HepG2 (cell line): Measurements from ENCODE around the gene LMTK2. TPM values are rescaled to one million over a fixed set of nuclear protein-coding genes. Genes with fewer than 3 reads are reported as not detected.

Source experiments
- ATAC-seq: fragments of 200-7000 bp; cut with Tn5 transposase; 3 replicates; pipeline ENCODE4 v1.9.1; 2020; ENCODE audit warnings: mild to moderate bottlenecking, moderate library complexity
- BruUV-seq: library from RNA; stranded (reverse); fragments of 400-500 nt; replicated peaks from 2 replicates; lab custom pipeline; 2021; lab: Mats Ljungman, UMichigan
- CTCF ChIA-PET: fragments of 300-600 bp; formaldehyde crosslinking; extraction: SDS; loops from one replicate; lab custom pipeline; 2021; ENCODE audit warnings: low total read pairs, inconsistent platforms, low intra/inter-chr PET ratio; lab: Yijun Ruan, JAX
- POLR2A ChIA-PET: fragments of 350-600 bp; sonication (Branson Sonifier 250); formaldehyde crosslinking; loops from one replicate; lab custom pipeline; 2020; ENCODE audit warnings: antibody characterized with exemption, inconsistent platforms; lab: Yijun Ruan, JAX
- DNase-seq: peaks from one replicate; pipeline ENCODE4 v3.0.0-alpha.2; 2015; ENCODE audit warnings: low spot score
- FAIRE-seq: peaks from 3 replicates; lab custom pipeline; 2011; peaks lifted over from hg19 to GRCh38; lab: Jason Lieb, UNC
- H2AFZ ChIP-seq: one replicate; pipeline ENCODE4 v1.6.1; 2011; ENCODE audit warnings: low read length, inconsistent platforms
- H3K27ac ChIP-seq: fragments of 300-600 bp; 3 replicates; pipeline ENCODE4 v1.8.0; 2011; ENCODE audit warnings: mixed run types, mild to moderate bottlenecking, mixed read lengths, low read length, inconsistent platforms; ENCODE audit not compliant: insufficient read depth; ENCODE audit errors: extremely low read length
- H3K27me3 ChIP-seq, 2 experiments: fragments of 200-600 bp in 1 of 2; 2 replicates in 1 of 2; 3 replicates in 1 of 2; pipeline versions ENCODE4 v1.6.0 to v1.8.0; 2011; ENCODE audit warnings: low read length in 2 of 2, mild to moderate bottlenecking in 2 of 2, moderate library complexity in 2 of 2, inconsistent platforms in 1 of 2; ENCODE audit not compliant: insufficient read depth in 2 of 2, control insufficient read depth in 1 of 2
- H3K36me3 ChIP-seq, 2 experiments: fragments of 200-600 bp in 1 of 2; replicated peaks in 1 of 2; 2 replicates in 1 of 2; 3 replicates in 1 of 2; pipeline versions ENCODE4 v1.5.1 to v1.8.0; 2011; ENCODE audit warnings: low read length in 2 of 2, inconsistent platforms in 1 of 2; ENCODE audit not compliant: insufficient read depth in 2 of 2, control insufficient read depth in 1 of 2
- H3K4me1 ChIP-seq: 2 replicates; pipeline ENCODE4 v1.5.1; 2012; ENCODE audit warnings: low read length, inconsistent platforms; ENCODE audit not compliant: insufficient read depth
- H3K4me2 ChIP-seq: 2 replicates; pipeline ENCODE4 v1.6.0; 2011; ENCODE audit warnings: low read depth, low read length, inconsistent platforms
- H3K4me3 ChIP-seq, 3 experiments: fragments of 200-600 bp in 1 of 3; sonication (generic), shearing (Covaris generic) in 1 of 3; replicated peaks in 1 of 3; 2 replicates each; pipeline ENCODE4 v1.5.1; 2011 to 2016; ENCODE audit warnings: low read length in 3 of 3, inconsistent platforms in 2 of 3, low read depth in 2 of 3, mild to moderate bottlenecking in 2 of 3, control low read depth in 1 of 3, mixed read lengths in 1 of 3; ENCODE audit not compliant: insufficient read depth in 1 of 3
- H3K79me2 ChIP-seq: one replicate; pipeline ENCODE4 v1.6.1; 2011; ENCODE audit warnings: low read length, inconsistent platforms; ENCODE audit not compliant: insufficient read depth
- H3K9ac ChIP-seq: 2 replicates; pipeline ENCODE4 v1.6.0; 2011; ENCODE audit warnings: mild to moderate bottlenecking, low read depth, low read length, inconsistent platforms; ENCODE audit not compliant: insufficient read depth
- H3K9me3 ChIP-seq: 2 replicates; pipeline ENCODE4 v1.5.1; 2012; ENCODE audit warnings: mild to moderate bottlenecking, low read length
- H4K20me1 ChIP-seq: 2 replicates; pipeline ENCODE4 v1.6.0; 2011; ENCODE audit warnings: inconsistent platforms, mild to moderate bottlenecking, low read length, moderate library complexity; ENCODE audit not compliant: insufficient read depth
- GATAD1 ChIP-seq: IDR thresholded peaks from 2 replicates; pipeline ENCODE4 v1.6.1; 2016; ENCODE audit warnings: missing genetic modification reagents, missing compliant biosample characterization
- HOXA5 ChIP-seq: sonication (generic); formaldehyde crosslinking; IDR thresholded peaks from 2 replicates; pipeline ENCODE4 v1.4.0; 2020; ENCODE audit warnings: missing genetic modification reagents
- MAFF ChIP-seq: IDR thresholded peaks from 2 replicates; pipeline ENCODE4 v1.6.1; 2011; ENCODE audit warnings: low read depth, low read length, improper control_type of control experiment
- MAFK ChIP-seq, 2 experiments: IDR thresholded peaks in 1 of 2; conservative IDR thresholded peaks in 1 of 2; 2 replicates each; pipeline ENCODE4 v1.6.1; 2011; ENCODE audit warnings: improper control_type of control experiment in 2 of 2, low read length in 2 of 2
- PATZ1 ChIP-seq: sonication (generic); formaldehyde crosslinking; IDR thresholded peaks from 2 replicates; pipeline ENCODE4 v1.4.0; 2020; ENCODE audit warnings: missing genetic modification reagents
- PHF5A ChIP-seq: IDR thresholded peaks from one replicate; pipeline ENCODE4 v1.6.1; 2018; ENCODE audit warnings: low read depth, missing genetic modification reagents; ENCODE audit not compliant: unreplicated experiment
- ZEB1 ChIP-seq: IDR thresholded peaks from 2 replicates; pipeline ENCODE4 v1.6.1; 2012; ENCODE audit warnings: mild to moderate bottlenecking, low read depth, inconsistent platforms; ENCODE audit not compliant: insufficient replicate concordance
- ZFY ChIP-seq: sonication (generic); formaldehyde crosslinking; IDR thresholded peaks from 2 replicates; pipeline ENCODE4 v1.4.0; 2020; ENCODE audit warnings: missing genetic modification reagents
- ZNF12 ChIP-seq: sonication (generic); formaldehyde crosslinking; IDR thresholded peaks from 2 replicates; pipeline ENCODE4 v1.5.0; 2020; ENCODE audit warnings: missing genetic modification reagents
- ZNF263 ChIP-seq: sonication (generic); formaldehyde crosslinking; IDR thresholded peaks from 2 replicates; pipeline ENCODE4 v1.4.0; 2020; ENCODE audit warnings: missing genetic modification reagents
- ZNF550 ChIP-seq: sonication (generic); formaldehyde crosslinking; IDR thresholded peaks from 2 replicates; pipeline ENCODE4 v1.4.0; 2020; ENCODE audit warnings: mild to moderate bottlenecking, missing genetic modification reagents, borderline replicate concordance
- ZSCAN20 ChIP-seq: sonication (generic); formaldehyde crosslinking; IDR thresholded peaks from 2 replicates; pipeline ENCODE4 v1.4.0; 2020; ENCODE audit warnings: missing genetic modification reagents, mild to moderate bottlenecking, borderline replicate concordance
- WGBS: methylation state at CpG from one replicate; pipeline ENCODE4 v1.1.6; 2017; ENCODE audit warnings: low lambda C conversion rate; 5-methylcytosine and 5-hydroxymethylcytosine counted together
- in situ Hi-C: cut with HindIII; loops from 2 replicates; pipeline ENCODE4 v1.10.0; 2017; ENCODE audit warnings: low pct_unique_long_range_greater_than_20kb; ENCODE audit not compliant: extremely low pct_ligation_motif_present
- intact Hi-C: fragments of 100-400 bp; cut with micrococcal nuclease; formaldehyde crosslinking; loops from one replicate; pipeline ENCODE4 v1.10.0; 2022; ENCODE audit not compliant: unreplicated experiment
- polyA plus RNA-seq, 8 experiments: library from polyadenylated mRNA; depleted of rRNA in 3 of 8; stranded (reverse) in 7 of 8; unstranded in 1 of 8; fragments of >200 nt; fragmentation: Illumina TruSeq in 4 of 8; extraction: Trizol in 4 of 8; gene quantifications; 2 replicates each; pipeline versions ENCODE4 v1.2.1 to v1.2.3, GENCODE V29; 2011 to 2016; ENCODE audit warnings: low read depth in 4 of 8, missing spikeins in 1 of 8, mixed read lengths in 1 of 8; ENCODE audit not compliant: insufficient read depth in 1 of 8
- total RNA-seq, 5 experiments: library from RNA; depleted of rRNA; stranded (reverse); fragments of >200 nt; fragmentation: Illumina TruSeq; extraction: Trizol; gene quantifications; 2 replicates each; pipeline ENCODE4 v1.2.3, GENCODE V29; 2016; ENCODE audit warnings: low read depth in 1 of 5
- TF ChIP-seq, protein P1 (sequence below): sonication (generic); formaldehyde crosslinking; IDR thresholded peaks from 2 replicates; pipeline ENCODE4 v1.4.0; 2020; ENCODE audit warnings: missing genetic modification reagents, borderline replicate concordance
- TF ChIP-seq, protein P2 (sequence below): sonication (generic); formaldehyde crosslinking; IDR thresholded peaks from 2 replicates; pipeline ENCODE4 v1.4.0; 2020; ENCODE audit warnings: missing genetic modification reagents

Gene LMTK2
- total and polyA plus RNA-seq, 2 of the 13 experiments (the other 11 are each of a cell fraction or from before 2014, with no cell fraction given) = 9.5 to 11.7 TPM

DNA sequence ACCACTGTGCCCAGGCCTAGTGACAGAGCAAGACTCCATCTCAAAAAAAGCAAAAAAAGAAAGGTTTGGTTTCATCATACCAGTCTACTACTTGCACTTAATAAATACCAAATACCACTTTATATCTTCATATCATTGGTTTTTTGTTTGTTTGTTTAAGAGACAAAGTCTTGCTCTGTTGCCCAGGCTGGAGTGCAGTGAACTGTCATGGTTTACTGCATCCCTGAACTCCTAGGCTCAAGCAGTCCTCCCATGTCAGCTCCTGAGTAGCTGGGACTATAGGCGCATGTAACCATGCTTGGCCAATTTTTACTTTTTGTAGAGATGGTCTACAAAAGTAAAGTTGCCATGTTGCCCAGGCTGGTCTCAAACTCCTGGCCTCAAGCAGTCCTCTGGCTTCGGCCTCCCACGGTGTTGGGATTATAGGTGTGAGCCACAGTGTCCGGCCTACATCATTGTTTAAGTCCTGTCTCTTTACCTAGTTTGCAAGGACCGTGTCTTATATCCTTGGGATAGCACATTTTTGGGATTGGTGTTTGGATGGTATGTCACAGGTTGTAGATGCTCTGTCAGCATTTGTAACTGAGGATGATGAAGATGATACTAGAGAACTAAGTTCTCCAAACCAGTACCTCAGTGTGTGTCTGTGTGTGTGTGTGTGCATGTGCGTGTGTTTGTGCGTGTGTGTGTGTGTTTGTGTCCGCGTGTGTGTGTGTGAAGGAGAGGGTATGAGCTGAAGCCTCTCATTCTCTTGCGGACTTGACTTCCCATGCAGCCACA is 9.3 kb downstream of the LMTK2 start:
- Histone ChIP-seq H3K79me2 (peaks cover 99% of the 10 kb centered on the region), H3K4me3 (no peak overlapping the region), H3K4me1 (peaks cover 85% of the 10 kb centered on the region), H3K9me3 (no peaks in the 10 kb centered on the region), H4K20me1 (peaks cover 4% of the 10 kb centered on the region; the same call in 1 of the 2 replicates), H2AFZ (no peak overlapping the region), H3K9ac (no peak overlapping the region), H3K27me3 (no peaks in the 10 kb centered on the region), H3K4me2 (peak overlapping the region; percentile 54; the same call in 1 of the 2 replicates), H3K27ac (peak overlapping the region; percentile 41), H3K36me3 (peaks cover 0 to 3% of the 10 kb centered on the region in 2 experiments; a peak in 2 of 5 replicates)
- ATAC-seq (no peak), DNase-seq (no peak), FAIRE-seq (no peak)
- POLR2A ChIA-PET = interaction anchor here (5.8 kb wide), 1 partner anchor 16 kb away, joined by 54 read pairs; no protein-coding TSS in a partner anchor
- in situ Hi-C loops = no loop called here
- BruUV-seq = no TSS peak
- CTCF ChIA-PET = no interaction called here
- intact Hi-C loops = no loop called here
- WGBS = 88% methylated on average over 10 of the region's 10 CpGs
- no peak for TF ChIP-seq ZNF12
- TF ChIP-seq ZNF550 (CRISPR knock-in tag) = no peak
- TF ChIP-seq, protein P1, sequence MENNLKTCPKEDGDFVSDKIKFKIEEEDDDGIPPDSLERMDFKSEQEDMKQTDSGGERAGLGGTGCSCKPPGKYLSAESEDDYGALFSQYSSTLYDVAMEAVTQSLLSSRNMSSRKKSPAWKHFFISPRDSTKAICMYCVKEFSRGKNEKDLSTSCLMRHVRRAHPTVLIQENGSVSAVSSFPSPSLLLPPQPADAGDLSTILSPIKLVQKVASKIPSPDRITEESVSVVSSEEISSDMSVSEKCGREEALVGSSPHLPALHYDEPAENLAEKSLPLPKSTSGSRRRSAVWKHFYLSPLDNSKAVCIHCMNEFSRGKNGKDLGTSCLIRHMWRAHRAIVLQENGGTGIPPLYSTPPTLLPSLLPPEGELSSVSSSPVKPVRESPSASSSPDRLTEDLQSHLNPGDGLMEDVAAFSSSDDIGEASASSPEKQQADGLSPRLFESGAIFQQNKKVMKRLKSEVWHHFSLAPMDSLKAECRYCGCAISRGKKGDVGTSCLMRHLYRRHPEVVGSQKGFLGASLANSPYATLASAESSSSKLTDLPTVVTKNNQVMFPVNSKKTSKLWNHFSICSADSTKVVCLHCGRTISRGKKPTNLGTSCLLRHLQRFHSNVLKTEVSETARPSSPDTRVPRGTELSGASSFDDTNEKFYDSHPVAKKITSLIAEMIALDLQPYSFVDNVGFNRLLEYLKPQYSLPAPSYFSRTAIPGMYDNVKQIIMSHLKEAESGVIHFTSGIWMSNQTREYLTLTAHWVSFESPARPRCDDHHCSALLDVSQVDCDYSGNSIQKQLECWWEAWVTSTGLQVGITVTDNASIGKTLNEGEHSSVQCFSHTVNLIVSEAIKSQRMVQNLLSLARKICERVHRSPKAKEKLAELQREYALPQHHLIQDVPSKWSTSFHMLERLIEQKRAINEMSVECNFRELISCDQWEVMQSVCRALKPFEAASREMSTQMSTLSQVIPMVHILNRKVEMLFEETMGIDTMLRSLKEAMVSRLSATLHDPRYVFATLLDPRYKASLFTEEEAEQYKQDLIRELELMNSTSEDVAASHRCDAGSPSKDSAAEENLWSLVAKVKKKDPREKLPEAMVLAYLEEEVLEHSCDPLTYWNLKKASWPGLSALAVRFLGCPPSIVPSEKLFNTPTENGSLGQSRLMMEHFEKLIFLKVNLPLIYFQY (CRISPR knock-in tag) = no peak
- no peak for TF ChIP-seq ZFY (CRISPR knock-in tag)
- no peak for TF ChIP-seq PHF5A
- TF ChIP-seq, protein P2, sequence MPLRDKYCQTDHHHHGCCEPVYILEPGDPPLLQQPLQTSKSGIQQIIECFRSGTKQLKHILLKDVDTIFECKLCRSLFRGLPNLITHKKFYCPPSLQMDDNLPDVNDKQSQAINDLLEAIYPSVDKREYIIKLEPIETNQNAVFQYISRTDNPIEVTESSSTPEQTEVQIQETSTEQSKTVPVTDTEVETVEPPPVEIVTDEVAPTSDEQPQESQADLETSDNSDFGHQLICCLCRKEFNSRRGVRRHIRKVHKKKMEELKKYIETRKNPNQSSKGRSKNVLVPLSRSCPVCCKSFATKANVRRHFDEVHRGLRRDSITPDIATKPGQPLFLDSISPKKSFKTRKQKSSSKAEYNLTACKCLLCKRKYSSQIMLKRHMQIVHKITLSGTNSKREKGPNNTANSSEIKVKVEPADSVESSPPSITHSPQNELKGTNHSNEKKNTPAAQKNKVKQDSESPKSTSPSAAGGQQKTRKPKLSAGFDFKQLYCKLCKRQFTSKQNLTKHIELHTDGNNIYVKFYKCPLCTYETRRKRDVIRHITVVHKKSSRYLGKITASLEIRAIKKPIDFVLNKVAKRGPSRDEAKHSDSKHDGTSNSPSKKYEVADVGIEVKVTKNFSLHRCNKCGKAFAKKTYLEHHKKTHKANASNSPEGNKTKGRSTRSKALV (CRISPR knock-in tag) = no peak
- TF ChIP-seq ZNF263 (CRISPR knock-in tag) = peak; percentile 42; the same call in 1 of the 2 replicates
- TF ChIP-seq ZSCAN20 (CRISPR knock-in tag) = no peak
- peak; percentile 17 to 54; a peak in 1 of 4 replicates for TF ChIP-seq MAFK (conservative IDR thresholded peaks at IDR 0.05 in 1 of 2, IDR thresholded peaks at IDR 0.05 in 1 of 2; ENCODE audit: low read length in 2 of 2)
- no peak for TF ChIP-seq PATZ1
- no peak for TF ChIP-seq GATAD1 (CRISPR knock-in tag)
- TF ChIP-seq HOXA5 = no peak
- 0 out of 2 replicates have a peak, but pooled peaks have one; percentile 12 for TF ChIP-seq MAFF
- no peak for TF ChIP-seq ZEB1
